ENCODE measurements around the gene TDRD15.

Gene TDRD15

DNA sequence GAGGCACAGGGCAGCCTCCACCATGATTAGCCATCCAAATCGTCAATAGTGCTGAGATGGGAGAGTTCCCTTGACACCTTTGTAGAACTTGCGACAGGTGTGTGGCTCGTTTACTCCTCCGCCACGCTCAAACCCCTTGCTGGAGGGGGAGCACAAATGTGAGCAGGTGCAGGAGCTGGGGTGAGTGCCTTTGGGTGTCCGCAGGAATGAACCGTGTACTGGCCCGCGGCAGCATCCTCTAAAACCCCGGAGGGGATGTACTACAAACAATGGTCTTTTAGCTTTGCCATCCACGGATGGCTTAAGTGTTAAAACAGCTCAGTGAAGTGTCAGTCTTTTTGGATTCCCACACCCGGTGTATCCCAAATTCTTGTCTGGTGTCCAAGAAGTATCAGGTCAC lies 21.4 kb upstream of the TDRD15 start:
- Histone ChIP-seq H3K4me3 (ENCODE audit: low read depth, low read length) (no peak overlapping the region), H3K36me3 (replicated peaks) (no peaks in the 10 kb centered on the region), H3K27ac (no peak overlapping the region), H3K27me3 (replicated peaks) (no peaks in the 10 kb centered on the region)
- TF ChIP-seq, protein P1, sequence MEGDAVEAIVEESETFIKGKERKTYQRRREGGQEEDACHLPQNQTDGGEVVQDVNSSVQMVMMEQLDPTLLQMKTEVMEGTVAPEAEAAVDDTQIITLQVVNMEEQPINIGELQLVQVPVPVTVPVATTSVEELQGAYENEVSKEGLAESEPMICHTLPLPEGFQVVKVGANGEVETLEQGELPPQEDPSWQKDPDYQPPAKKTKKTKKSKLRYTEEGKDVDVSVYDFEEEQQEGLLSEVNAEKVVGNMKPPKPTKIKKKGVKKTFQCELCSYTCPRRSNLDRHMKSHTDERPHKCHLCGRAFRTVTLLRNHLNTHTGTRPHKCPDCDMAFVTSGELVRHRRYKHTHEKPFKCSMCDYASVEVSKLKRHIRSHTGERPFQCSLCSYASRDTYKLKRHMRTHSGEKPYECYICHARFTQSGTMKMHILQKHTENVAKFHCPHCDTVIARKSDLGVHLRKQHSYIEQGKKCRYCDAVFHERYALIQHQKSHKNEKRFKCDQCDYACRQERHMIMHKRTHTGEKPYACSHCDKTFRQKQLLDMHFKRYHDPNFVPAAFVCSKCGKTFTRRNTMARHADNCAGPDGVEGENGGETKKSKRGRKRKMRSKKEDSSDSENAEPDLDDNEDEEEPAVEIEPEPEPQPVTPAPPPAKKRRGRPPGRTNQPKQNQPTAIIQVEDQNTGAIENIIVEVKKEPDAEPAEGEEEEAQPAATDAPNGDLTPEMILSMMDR (IDR thresholded peaks at IDR 0.05; ENCODE audit: low read depth, low read length, missing control alignments): no peak
- DNase-seq: no peak
- in situ Hi-C loops (cut with HindIII; ENCODE audit: low pct_ligation_motif_present, low sequenced_read_pairs): no loop called here

DNA sequence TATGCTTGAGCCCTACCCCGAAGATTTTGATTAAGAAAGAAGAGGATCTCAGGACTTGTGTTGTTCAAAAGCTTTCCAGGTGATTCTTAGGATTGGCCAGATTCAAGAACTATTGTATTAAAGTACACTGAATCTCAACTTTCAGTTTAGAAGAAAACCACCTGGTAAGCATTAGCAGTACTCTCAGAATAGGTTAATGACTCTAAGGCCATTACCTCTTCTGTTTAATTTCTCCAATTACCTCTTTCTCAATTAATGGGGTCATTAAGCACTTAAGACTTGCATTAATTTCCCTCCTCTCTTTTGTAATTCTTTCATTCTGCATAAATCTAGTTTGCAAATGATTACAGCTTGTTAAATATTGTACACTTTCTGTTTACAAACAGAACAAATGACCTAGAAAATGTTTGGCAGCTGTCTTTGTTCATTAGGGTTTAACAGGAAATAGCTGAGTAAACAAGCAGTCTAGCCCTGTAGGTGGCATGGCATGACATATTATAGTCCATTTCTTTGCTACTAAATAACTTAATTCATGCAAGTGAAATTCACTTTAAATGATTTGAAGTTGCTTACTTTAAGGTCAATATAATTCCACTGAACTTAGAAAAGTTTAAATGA lies 20.4 kb upstream of the TDRD15 start:
- Histone ChIP-seq H3K27ac (no peak overlapping the region), H3K36me3 (replicated peaks) (no peaks in the 10 kb centered on the region), H3K4me3 (ENCODE audit: low read depth, low read length) (no peak overlapping the region), H3K27me3 (replicated peaks) (no peaks in the 10 kb centered on the region)
- DNase-seq: no peak
- TF ChIP-seq, protein P1 (IDR thresholded peaks at IDR 0.05; ENCODE audit: low read depth, low read length, missing control alignments): no peak
- in situ Hi-C loops (cut with HindIII; ENCODE audit: low pct_ligation_motif_present, low sequenced_read_pairs): no loop called here

DNA sequence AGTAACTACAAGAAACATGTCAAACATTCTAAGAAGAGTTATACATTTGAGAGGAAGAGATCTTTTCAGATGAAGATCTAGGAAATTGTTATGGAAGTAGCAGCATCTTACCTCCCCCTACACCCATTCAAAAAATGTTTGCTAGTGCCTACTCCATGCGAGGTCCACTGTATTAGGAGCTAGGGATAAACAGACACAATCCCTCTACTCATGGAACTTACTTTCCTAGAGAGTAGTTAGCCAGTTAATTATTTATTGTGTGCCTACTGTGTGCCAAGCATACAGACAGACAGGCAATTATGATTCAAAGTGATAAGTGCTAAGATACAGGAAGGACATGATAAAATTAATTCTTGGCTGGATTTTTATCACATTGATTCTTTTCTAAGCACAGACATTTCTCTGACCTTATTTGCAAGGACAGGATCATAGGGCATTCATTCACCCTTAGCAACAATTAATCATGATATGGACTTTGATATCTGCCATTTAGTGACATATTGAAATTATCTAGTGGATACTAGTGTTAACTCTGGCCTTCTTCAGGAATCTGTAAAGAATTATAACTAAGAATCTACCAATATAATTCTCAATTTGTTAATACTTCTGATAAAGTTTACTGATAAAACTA lies 19.6 kb upstream of the TDRD15 start:
- DNase-seq: no peak
- in situ Hi-C loops (cut with HindIII; ENCODE audit: low pct_ligation_motif_present, low sequenced_read_pairs): no loop called here
- TF ChIP-seq, protein P1 (IDR thresholded peaks at IDR 0.05; ENCODE audit: low read depth, low read length, missing control alignments): no peak
- no peak overlapping the region for H3K4me3 ChIP-seq (ENCODE audit: low read depth, low read length)
- no peak overlapping the region for H3K27ac ChIP-seq
- no peaks in the 10 kb centered on the region for H3K36me3 ChIP-seq (replicated peaks)
- no peaks in the 10 kb centered on the region for H3K27me3 ChIP-seq (replicated peaks)

DNA sequence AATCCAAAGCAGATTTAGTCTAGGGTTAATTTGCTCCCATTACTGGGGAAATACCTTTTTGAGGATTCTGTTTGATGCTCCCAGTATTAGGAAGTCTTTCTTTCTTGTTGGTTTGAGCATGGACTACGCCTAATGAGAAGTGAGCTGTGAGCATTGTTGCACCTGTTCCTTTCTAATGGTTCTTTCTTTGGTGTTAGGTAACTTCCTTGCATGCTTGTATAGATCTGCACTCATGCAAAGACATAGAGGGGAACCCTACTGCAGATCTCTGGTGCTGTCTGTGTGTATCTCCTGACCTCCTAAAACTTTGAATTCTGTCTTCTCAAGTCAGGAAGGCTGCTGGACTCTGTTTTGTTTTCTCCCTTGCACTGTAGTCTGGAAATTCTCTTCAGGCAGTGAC lies 12.8 kb upstream of the TDRD15 start:
- no peak overlapping the region for H3K27ac ChIP-seq
- in situ Hi-C loops (cut with HindIII; ENCODE audit: low pct_ligation_motif_present, low sequenced_read_pairs): no loop called here
- no peak overlapping the region for H3K4me3 ChIP-seq (ENCODE audit: low read depth, low read length)
- no peak for DNase-seq
- no peaks in the 10 kb centered on the region for H3K36me3 ChIP-seq (replicated peaks)
- no peaks in the 10 kb centered on the region for H3K27me3 ChIP-seq (replicated peaks)
- TF ChIP-seq, protein P1 (IDR thresholded peaks at IDR 0.05; ENCODE audit: low read depth, low read length, missing control alignments): no peak

DNA sequence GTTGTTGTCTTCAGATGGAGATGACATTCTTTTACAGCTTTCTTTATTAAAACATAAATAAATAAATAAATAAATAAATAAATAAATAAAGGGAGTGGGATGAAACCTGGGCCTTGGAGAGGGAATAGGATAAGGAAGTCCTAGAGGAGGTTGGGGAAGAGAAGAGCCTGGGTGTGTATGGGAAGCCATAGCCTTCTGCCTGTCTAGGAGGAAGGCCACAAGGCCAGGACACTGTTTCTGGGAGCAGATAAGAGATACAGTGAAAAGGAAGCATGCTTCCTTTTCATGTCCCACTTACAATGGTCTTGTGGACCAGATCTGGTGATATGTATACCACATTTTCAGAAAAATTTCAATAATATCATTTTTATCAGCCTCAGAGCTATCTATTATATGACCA lies 6.1 kb upstream of the TDRD15 start:
- no peak overlapping the region for H3K27ac ChIP-seq
- no peak overlapping the region for H3K4me3 ChIP-seq (ENCODE audit: low read depth, low read length)
- DNase-seq: no peak
- no peaks in the 10 kb centered on the region for H3K27me3 ChIP-seq (replicated peaks)
- no peaks in the 10 kb centered on the region for H3K36me3 ChIP-seq (replicated peaks)
- TF ChIP-seq, protein P1 (IDR thresholded peaks at IDR 0.05; ENCODE audit: low read depth, low read length, missing control alignments): no peak
- in situ Hi-C loops (cut with HindIII; ENCODE audit: low pct_ligation_motif_present, low sequenced_read_pairs): no loop called here

Measured in brain microvascular endothelial cell (primary cell).